Activated B cell treated with CpG ODN at 0.5 μM for 24 hours (primary cell): ENCODE data around the gene SHISAL1. TPM values are rescaled to one million over a fixed set of nuclear protein-coding genes. Genes with fewer than 3 reads are reported as not detected.

ENCODE experiments used
- ATAC-seq: fragments of 200-7000 bp; cut with Tn5 transposase; one replicate; pipeline ENCODE4 v1.10.0; 2021; ENCODE audit warnings: low read depth, mild to moderate bottlenecking, moderate library complexity
- CTCF ChIA-PET: fragments of 350-600 bp; sonication (Branson Sonifier 250); formaldehyde crosslinking; loops from one replicate; lab custom pipeline; 2021; ENCODE audit warnings: antibody characterized with exemption; lab: Charles Lee
- POLR2A ChIA-PET: fragments of 350-600 bp; sonication (Branson Sonifier 250); formaldehyde crosslinking; loops from one replicate; lab custom pipeline; 2021; ENCODE audit warnings: antibody characterized with exemption; lab: Charles Lee
- DNase-seq: peaks from one replicate; pipeline ENCODE4 v3.0.0; 2022
- H3K27ac Mint-ChIP-seq: one replicate; pipeline ENCODE4 v1.8.0; 2020; ENCODE audit warnings: mixed read lengths
- H3K27me3 Mint-ChIP-seq: one replicate; pipeline ENCODE4 v1.8.0; 2021; ENCODE audit warnings: mixed read lengths
- H3K36me3 Mint-ChIP-seq: one replicate; pipeline ENCODE4 v1.8.0; 2021; ENCODE audit warnings: low read depth, mixed read lengths
- H3K4me1 Mint-ChIP-seq: one replicate; pipeline ENCODE4 v1.8.0; 2021; ENCODE audit warnings: mixed read lengths
- H3K4me3 Mint-ChIP-seq: one replicate; pipeline ENCODE4 v1.8.0; 2020; ENCODE audit warnings: mild to moderate bottlenecking, mixed read lengths
- H3K9me3 Mint-ChIP-seq: one replicate; pipeline ENCODE4 v1.8.0; 2020; ENCODE audit warnings: mixed read lengths
- CTCF ChIP-seq: fragments of 200-600 bp; IDR thresholded peaks from one replicate; pipeline ENCODE4 v1.8.0; 2022; ENCODE audit warnings: antibody characterized with exemption, mild to moderate bottlenecking
- intact Hi-C: fragments of 100-400 bp; cut with micrococcal nuclease; formaldehyde crosslinking; loops from one replicate; pipeline ENCODE4 v1.15.1; 2024
- total RNA-seq: library from RNA; stranded (reverse); gene quantifications from 2 replicates; pipeline ENCODE4 v1.2.3, GENCODE V29; 2022

Gene SHISAL1
- total RNA-seq, 1 donor from 2014 or later, result not detected

GRCh38 chr22:44342347-44342956, 29.7 kb upstream of the SHISAL1 start:
- DNase-seq, result no peak
- H3K36me3 Mint-ChIP-seq, result no peaks in the 10 kb centered on the region
- ATAC-seq, result no peak
- H3K27me3 Mint-ChIP-seq, result peaks cover 19% of the 10 kb centered on the region
- H3K27ac Mint-ChIP-seq, result no peak overlapping the region
- CTCF ChIA-PET, result no interaction called here
- POLR2A ChIA-PET, result no interaction called here
- no peak overlapping the region for H3K4me3 Mint-ChIP-seq
- no peak for TF ChIP-seq CTCF
- intact Hi-C loops, result no loop called here
- no peaks in the 10 kb centered on the region for H3K4me1 Mint-ChIP-seq
- no peaks in the 10 kb centered on the region for H3K9me3 Mint-ChIP-seq

- ATAC-seq (no peak), DNase-seq (no peak)
- Mint-ChIP-seq H3K4me1 (no peaks in the 10 kb centered on the region), H3K27ac (no peak overlapping the region), H3K9me3 (no peaks in the 10 kb centered on the region), H3K36me3 (no peaks in the 10 kb centered on the region), H3K27me3 (peaks cover 19% of the 10 kb centered on the region), H3K4me3 (no peak overlapping the region)
- POLR2A ChIA-PET, result no interaction called here
- no peak for TF ChIP-seq CTCF
- CTCF ChIA-PET, result no interaction called here
- intact Hi-C loops, result no loop called here
Measured at GRCh38 chr22:44341431-44342346, 28.9 kb upstream of the SHISAL1 start.

GRCh38 chr22:44340271-44341239, 27.8 kb upstream of the SHISAL1 start:
- intact Hi-C loops, result no loop called here
- Mint-ChIP-seq H3K9me3 (no peaks in the 10 kb centered on the region), H3K27ac (no peak overlapping the region), H3K4me1 (no peaks in the 10 kb centered on the region), H3K27me3 (peaks cover 17% of the 10 kb centered on the region), H3K36me3 (no peaks in the 10 kb centered on the region), H3K4me3 (no peak overlapping the region)
- TF ChIP-seq CTCF, result no peak
- ChIA-PET CTCF (no interaction called here), POLR2A (no interaction called here)
- ATAC-seq, result no peak
- no peak for DNase-seq

GRCh38 chr22:44338906-44339305, 26.2 kb upstream of the SHISAL1 start:
- POLR2A ChIA-PET, result no interaction called here
- no peak for ATAC-seq

More at GRCh38 chr22:44338906-44339305, 26.2 kb upstream of the SHISAL1 start:
- Mint-ChIP-seq H3K27me3 (peaks cover 8% of the 10 kb centered on the region), H3K27ac (no peak overlapping the region), H3K36me3 (no peaks in the 10 kb centered on the region), H3K4me3 (no peak overlapping the region), H3K4me1 (no peaks in the 10 kb centered on the region), H3K9me3 (no peaks in the 10 kb centered on the region)
- intact Hi-C loops, result no loop called here
- no peak for TF ChIP-seq CTCF
- CTCF ChIA-PET, result no interaction called here
- DNase-seq, result no peak
